Measurements from ENCODE around the gene ACAP3.

Gene ACAP3

GRCh38 chr1:1338278-1338677, 30.5 kb upstream of the ACAP3 start:
- no peak for DNase-seq (ENCODE audit: low spot score)
- in situ Hi-C loops (cut with MboI; ENCODE audit: low sequenced_read_pairs, unreplicated experiment), result no loop called here
- TF ChIP-seq, protein P1, sequence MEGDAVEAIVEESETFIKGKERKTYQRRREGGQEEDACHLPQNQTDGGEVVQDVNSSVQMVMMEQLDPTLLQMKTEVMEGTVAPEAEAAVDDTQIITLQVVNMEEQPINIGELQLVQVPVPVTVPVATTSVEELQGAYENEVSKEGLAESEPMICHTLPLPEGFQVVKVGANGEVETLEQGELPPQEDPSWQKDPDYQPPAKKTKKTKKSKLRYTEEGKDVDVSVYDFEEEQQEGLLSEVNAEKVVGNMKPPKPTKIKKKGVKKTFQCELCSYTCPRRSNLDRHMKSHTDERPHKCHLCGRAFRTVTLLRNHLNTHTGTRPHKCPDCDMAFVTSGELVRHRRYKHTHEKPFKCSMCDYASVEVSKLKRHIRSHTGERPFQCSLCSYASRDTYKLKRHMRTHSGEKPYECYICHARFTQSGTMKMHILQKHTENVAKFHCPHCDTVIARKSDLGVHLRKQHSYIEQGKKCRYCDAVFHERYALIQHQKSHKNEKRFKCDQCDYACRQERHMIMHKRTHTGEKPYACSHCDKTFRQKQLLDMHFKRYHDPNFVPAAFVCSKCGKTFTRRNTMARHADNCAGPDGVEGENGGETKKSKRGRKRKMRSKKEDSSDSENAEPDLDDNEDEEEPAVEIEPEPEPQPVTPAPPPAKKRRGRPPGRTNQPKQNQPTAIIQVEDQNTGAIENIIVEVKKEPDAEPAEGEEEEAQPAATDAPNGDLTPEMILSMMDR (IDR thresholded peaks at IDR 0.05; ENCODE audit: borderline replicate concordance, control extremely low read depth, extremely low read depth, insufficient read depth, missing control alignments), result no peak

DNA sequence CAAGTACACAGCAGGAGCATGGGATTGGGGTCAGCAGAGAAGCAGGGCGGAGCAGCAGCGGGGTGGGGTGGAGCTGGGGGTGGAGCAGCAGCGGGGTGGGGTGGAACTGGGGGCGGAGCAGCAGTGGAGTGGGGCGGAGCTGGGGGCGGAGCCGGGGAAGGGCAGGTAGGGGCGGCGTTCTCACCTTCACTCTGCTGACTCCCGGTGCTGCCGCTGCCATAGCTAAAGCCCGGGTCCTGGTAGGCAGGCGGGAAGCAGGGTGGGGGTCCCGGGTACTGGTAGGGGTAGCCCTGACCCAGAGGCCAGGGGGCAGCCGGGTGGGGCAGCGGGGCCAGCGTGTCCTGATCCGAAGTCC, 30.0 kb upstream of the ACAP3 start:
- in situ Hi-C loops (cut with MboI; ENCODE audit: low sequenced_read_pairs, unreplicated experiment), result no loop called here
- peak; percentile 82 for DNase-seq (ENCODE audit: low spot score)
- TF ChIP-seq, protein P1 (IDR thresholded peaks at IDR 0.05; ENCODE audit: borderline replicate concordance, control extremely low read depth, extremely low read depth, insufficient read depth, missing control alignments), result no peak

- in situ Hi-C loops (cut with MboI; ENCODE audit: low sequenced_read_pairs, unreplicated experiment), result no loop called here
- TF ChIP-seq, protein P1 (IDR thresholded peaks at IDR 0.05; ENCODE audit: borderline replicate concordance, control extremely low read depth, extremely low read depth, insufficient read depth, missing control alignments), result no peak
- no peak for DNase-seq (ENCODE audit: low spot score)
Observed at GRCh38 chr1:1336931-1337792, 29.4 kb upstream of the ACAP3 start.

- TF ChIP-seq, protein P1 (IDR thresholded peaks at IDR 0.05; ENCODE audit: borderline replicate concordance, control extremely low read depth, extremely low read depth, insufficient read depth, missing control alignments), result no peak
- DNase-seq (ENCODE audit: low spot score), result no peak
- in situ Hi-C loops (cut with MboI; ENCODE audit: low sequenced_read_pairs, unreplicated experiment), result no loop called here
Observed at GRCh38 chr1:1336446-1336845, 28.7 kb upstream of the ACAP3 start.

DNA sequence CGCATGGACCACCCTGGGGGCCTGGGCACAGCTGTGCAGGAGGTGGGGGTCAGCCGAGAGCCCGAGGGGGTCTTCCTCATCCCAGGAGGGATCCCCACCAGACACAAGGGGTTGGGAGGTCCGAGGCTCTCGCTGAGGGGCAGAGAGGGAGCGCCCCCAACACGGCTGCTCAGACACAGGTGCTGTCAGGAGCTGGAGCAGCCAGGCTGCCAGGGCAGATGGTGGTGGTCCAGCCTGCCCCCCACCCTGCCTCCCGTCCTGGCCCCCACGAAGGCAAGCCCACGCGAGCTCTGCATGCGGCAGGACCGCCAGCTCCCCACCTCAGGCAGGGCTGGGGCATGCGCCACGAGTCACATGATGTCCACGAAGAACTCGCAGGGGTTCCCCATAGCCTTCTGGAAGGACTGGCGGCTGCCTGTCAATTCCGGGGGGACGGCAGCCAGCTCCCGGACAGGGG, 28.1 kb upstream of the ACAP3 start:
- TF ChIP-seq, protein P1 (IDR thresholded peaks at IDR 0.05; ENCODE audit: borderline replicate concordance, control extremely low read depth, extremely low read depth, insufficient read depth, missing control alignments), result no peak
- in situ Hi-C loops (cut with MboI; ENCODE audit: low sequenced_read_pairs, unreplicated experiment), result no loop called here
- DNase-seq (ENCODE audit: low spot score), result no peak

DNA sequence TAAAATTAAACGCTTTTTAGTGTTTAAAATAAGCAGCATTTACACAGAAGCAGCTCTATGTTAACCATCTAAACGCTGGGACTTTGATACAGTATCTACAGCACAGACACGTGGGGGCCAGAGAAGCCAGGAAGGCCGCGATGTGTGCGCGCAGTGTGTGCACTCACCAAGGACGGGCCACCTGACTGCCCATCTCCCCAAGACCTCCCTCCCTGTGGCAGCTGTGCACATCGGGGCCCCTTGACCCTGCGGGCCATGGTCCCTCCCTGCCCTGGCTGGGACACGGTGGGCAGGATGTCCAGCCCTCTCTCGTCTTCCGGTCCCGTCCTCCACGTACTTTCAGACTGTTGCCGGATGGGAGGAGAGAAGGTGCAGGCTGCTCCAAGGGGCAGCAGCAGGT, 27.6 kb upstream of the ACAP3 start:
- in situ Hi-C loops (cut with MboI; ENCODE audit: low sequenced_read_pairs, unreplicated experiment), result no loop called here
- no peak for DNase-seq (ENCODE audit: low spot score)
- TF ChIP-seq, protein P1 (IDR thresholded peaks at IDR 0.05; ENCODE audit: borderline replicate concordance, control extremely low read depth, extremely low read depth, insufficient read depth, missing control alignments), result no peak

Measured in GM13976 (cell line).